Stimulated activated CD8-positive, alpha-beta memory T cell treated with anti-CD3 and anti-CD28 coated beads, Interleukin-12 subunit alpha, Interleukin-12 subunit beta, amount 100 ng/mL, for 4 hours (primary cell): ENCODE data around the gene DCAF7.

ENCODE experiments used
- DNase-seq: peaks from one replicate; pipeline ENCODE4 v3.0.0-alpha.2; 2020; ENCODE audit warnings: low read depth

Gene DCAF7

GRCh38 chr17:63549946-63550816 lies at the start of gene DCAF7:
TSS of gene DCAF7 (plus strand) at chr17:63550477. CDS start at chr17:63550678, 201 bp downstream.
- DNase-seq = peak; percentile 99

GRCh38 chr17:63500543-63501390 lies 49.5 kb upstream of the DCAF7 start:
- DNase-seq = no peak

- no peak for DNase-seq
Observed at GRCh38 chr17:63503341-63503705, 47.0 kb upstream of the DCAF7 start.

- DNase-seq = no peak
Observed at GRCh38 chr17:63504261-63504660, 46.0 kb upstream of the DCAF7 start.

- no peak for DNase-seq
Observed at GRCh38 chr17:63505341-63505740, 44.9 kb upstream of the DCAF7 start.

GRCh38 chr17:63506627-63507026 lies 43.6 kb upstream of the DCAF7 start:
- no peak for DNase-seq

- no peak for DNase-seq
Observed at GRCh38 chr17:63511331-63511730, 38.9 kb upstream of the DCAF7 start.

- DNase-seq = no peak
Observed at GRCh38 chr17:63512388-63512787, 37.9 kb upstream of the DCAF7 start.

- DNase-seq = no peak
Observed at GRCh38 chr17:63512896-63513644, 37.2 kb upstream of the DCAF7 start.

- DNase-seq = no peak
Observed at GRCh38 chr17:63514477-63514876, 35.8 kb upstream of the DCAF7 start.

GRCh38 chr17:63514974-63515373 lies 35.3 kb upstream of the DCAF7 start:
- DNase-seq = no peak

GRCh38 chr17:63515426-63515825 lies 34.9 kb upstream of the DCAF7 start:
- DNase-seq = no peak

- no peak for DNase-seq
Observed at GRCh38 chr17:63516910-63517824, 33.1 kb upstream of the DCAF7 start.

- DNase-seq = no peak
Observed at GRCh38 chr17:63517825-63518534, 32.3 kb upstream of the DCAF7 start.

GRCh38 chr17:63519116-63519881 lies 31.0 kb upstream of the DCAF7 start:
- DNase-seq = no peak

GRCh38 chr17:63519972-63520882 lies 30.1 kb upstream of the DCAF7 start:
- DNase-seq = no peak

GRCh38 chr17:63523253-63523855 lies 26.9 kb upstream of the DCAF7 start, which contains the start of gene KCNH6:
TSS of gene KCNH6 (plus strand) at chr17:63523358. CDS start at chr17:63523414, 56 bp downstream.
- no peak for DNase-seq

GRCh38 chr17:63524051-63524450 lies 26.2 kb upstream of the DCAF7 start:
- DNase-seq = no peak
